Fibroblast of skin of left quadriceps (primary cell): ENCODE measurements around the gene ALS2.
A peak's percentile ranks its signal among the peaks of the same experiment; 100 is the strongest.

Experiments used
- DNase-seq, 2 experiments: peaks; one replicate each; pipeline ENCODE4 v3.0.0-alpha.2; 2013; ENCODE audit warnings: low read depth in 2 of 2

The ALS2 gene

GRCh38 chr2:201758234-201758633, 22.5 kb downstream of the ALS2 start:
- DNase-seq, result no peak

GRCh38 chr2:201754717-201755415, 25.9 kb downstream of the ALS2 start:
- DNase-seq, result peak; percentile 52 to 56

DNA sequence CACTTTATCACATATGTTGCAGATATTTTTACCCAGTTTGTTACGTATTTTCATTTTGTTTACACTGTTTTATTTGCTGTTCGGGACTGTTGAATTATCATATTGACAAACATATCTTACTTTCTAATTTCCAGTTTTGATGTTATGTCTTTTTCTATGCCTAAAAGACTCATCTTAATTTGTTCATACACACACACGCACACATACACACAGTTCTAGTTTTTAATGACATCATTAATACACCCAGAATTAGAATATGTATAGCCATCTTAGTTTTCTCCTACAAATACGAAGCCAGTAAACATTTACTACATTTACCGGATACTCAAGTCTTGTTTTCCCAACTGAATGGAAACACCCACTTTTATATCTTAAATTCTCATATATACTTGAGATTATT, 29.2 kb downstream of the ALS2 start:
- no peak for DNase-seq

GRCh38 chr2:201746551-201746950, 34.2 kb downstream of the ALS2 start:
- DNase-seq, result no peak

GRCh38 chr2:201735486-201735885, 45.2 kb downstream of the ALS2 start:
- DNase-seq, result no peak

DNA sequence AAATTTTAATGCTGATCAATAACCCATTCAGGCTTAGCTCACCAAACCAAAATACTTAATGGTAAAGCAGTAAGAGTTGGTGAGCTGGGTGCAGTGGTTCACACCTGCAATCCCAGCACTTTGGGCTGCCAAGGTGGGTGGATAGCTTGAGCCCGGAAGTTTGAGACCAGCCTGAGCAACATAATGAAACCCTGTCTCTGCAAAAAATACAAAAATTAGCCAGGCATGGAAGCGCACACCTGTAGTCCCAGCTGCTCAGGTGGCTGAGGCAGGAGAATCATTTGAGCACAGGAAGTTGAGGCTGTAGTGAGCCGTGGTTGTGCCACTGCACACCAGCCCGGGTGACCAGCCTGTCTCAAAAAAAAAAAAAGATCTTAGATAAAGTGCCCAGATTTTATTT, 46.6 kb downstream of the ALS2 start:
- DNase-seq, result no peak

GRCh38 chr2:201733544-201733943, 47.2 kb downstream of the ALS2 start:
- no peak for DNase-seq

DNA sequence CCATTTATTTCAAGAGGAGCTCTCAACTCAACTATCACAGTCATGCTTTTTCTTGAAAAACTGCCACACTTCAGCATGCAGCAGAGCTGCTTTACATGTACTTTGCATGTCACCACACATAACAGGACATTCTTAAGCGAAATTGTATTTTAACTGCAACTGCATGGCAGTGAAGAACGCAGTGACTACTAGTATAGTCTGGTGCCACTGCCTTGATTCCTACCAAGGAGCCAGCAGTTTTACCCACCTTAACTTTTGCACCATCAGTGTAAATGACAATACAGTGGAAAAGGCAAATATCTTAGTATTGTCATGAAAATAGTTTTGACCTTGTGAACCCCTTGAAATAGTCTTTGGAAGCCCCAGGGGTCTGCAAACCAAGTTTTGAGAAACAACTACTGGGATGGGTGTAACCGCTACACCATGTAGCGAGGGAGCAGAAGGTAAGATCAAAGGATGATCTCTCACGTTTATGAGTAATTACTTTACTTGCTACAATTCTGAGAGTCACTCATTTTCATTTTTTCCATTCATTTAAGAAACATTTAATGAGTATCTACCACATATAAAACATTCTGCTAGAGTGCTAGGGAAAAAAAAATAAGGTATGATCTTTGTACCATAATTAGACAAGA, 50.0 kb downstream of the ALS2 start:
- no peak for DNase-seq

- DNase-seq, result no peak
These were observed 65.3 kb downstream of the ALS2 start for GRCh38 chr2:201715459-201715858.

DNA sequence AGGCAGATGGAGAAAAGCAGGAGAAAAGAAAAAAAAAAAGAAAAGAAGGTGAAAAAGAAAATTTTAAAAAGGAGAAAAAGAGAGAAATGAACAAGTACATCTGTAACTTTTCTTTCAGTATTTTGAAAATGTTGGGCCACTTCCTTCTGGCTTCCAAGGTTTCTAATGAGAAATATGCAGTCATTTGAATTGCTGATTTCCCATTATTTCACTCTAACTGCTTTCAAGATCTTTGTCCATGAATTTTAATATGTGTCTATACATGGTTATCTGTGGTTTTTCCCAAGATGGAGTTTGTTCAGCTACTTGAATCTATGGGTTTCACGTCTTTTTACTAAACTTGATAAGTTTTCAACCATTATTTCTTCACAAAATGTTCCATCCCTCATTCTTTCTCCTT, 68.0 kb downstream of the ALS2 start:
- no peak for DNase-seq

GRCh38 chr2:201709747-201710146, 71.0 kb downstream of the ALS2 start:
- DNase-seq, result no peak

- DNase-seq, result no peak
These were observed 71.7 kb downstream of the ALS2 start for GRCh38 chr2:201709049-201709448.

- DNase-seq, result peak; percentile 21 to 26
These were observed 73.0 kb downstream of the ALS2 start for GRCh38 chr2:201707753-201708152.

DNA sequence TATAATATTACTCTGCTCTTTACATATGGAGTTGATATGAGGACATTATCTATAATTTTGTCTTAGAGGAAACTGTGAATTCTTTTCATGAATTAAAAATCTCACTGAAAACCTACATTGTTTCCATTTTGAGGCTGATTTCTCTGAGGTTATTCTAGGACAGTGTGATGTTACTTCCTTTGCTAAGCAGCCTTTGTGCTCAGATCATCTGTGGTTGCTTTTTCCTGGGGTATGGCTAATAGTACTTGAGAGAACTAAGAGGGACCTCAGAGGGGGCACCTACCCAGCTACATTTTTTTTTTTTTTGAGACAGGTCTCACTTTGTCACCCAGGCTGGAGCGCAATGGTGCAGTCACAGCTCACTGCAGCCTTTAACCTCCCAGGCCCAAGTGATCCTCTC, 73.6 kb downstream of the ALS2 start:
- no peak for DNase-seq

GRCh38 chr2:201704536-201704935, 76.2 kb downstream of the ALS2 start:
- DNase-seq, result no peak

GRCh38 chr2:201701646-201702045, 79.1 kb downstream of the ALS2 start:
- no peak for DNase-seq

DNA sequence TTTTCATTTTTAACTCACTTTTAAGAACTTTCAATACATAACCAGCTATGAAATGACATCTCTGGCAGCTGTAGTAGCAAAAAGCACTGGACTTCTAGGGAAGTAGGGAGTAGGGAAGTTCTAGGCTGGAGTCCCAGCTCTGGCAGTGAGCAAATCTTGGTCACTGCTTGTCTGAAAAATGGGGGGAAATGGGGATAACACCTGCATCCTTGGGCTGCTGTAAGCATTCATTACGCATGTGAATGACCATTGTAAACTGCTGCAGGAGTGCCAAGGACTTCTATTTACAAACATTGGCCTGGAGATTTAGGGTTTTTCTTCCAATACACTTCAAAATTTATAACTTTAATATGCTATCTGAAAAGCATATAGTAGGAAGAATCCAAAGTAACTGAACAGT, 81.3 kb downstream of the ALS2 start:
- no peak for DNase-seq

DNA sequence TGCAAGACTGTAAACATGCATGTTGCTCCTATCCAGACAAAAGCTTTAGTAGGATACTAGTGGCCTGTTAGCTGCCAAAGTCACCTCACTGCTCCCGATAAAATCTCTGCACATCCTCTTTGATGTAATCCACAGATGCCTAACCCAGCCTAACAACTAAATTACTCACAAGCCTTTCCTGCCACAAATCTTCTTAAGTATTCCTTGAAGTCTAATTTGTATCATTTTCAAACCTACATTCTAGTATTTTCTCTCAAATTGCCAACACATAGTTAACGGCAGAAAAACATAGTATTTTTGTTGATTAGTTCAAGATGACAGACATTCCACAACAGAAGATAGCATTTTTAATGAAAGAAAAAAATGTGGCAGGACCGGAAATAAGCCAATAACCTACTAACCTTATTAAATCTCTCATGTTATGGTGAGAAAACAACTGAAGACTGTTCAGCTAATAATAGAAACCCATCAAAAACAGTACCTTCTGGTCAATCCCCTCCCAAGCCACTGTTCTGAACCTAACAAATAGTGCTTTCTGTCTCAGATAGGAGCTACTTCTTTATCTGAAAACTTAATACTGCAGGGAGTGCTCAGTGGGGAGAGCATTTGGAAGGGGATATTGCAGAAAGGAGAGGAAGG, 82.0 kb downstream of the ALS2 start, which contains the start of gene MPP4:
Gene MPP4 (minus strand): TSS at position 57 of the 639 bp plus-strand sequence. CDS start 4,690 bp downstream, outside the sequence.
- DNase-seq, result peak; percentile 68

GRCh38 chr2:201697899-201698298, 82.8 kb downstream of the ALS2 start:
- DNase-seq, result peak; percentile 57 to 65

- peak; percentile 89 to 91 for DNase-seq
These were observed 84.5 kb downstream of the ALS2 start for GRCh38 chr2:201696151-201696659.

GRCh38 chr2:201685156-201685555, 95.6 kb downstream of the ALS2 start:
- DNase-seq, result no peak

DNA sequence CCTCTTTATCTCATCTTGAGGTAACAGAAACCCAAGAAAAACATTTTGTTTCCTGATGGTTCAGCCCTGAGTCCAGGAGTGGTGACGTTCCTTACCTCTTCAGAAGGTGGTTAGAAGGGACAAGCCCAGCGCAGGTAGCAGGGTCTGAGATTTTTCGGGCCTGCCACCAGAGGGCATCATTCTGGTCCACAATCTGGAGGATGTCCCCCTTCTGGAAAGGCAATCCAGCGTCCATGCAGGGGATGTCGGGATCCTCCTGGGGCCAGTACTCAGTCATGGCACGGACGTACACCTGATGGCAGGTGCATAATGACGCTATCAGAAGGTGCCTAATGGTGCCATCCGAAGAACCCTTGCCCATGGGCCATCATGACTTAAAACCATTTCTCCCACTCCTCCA, 100.0 kb downstream of the ALS2 start:
- no peak for DNase-seq

- no peak for DNase-seq
These were observed 102.3 kb downstream of the ALS2 start for GRCh38 chr2:201678401-201678800.
